Measurements from ENCODE around the gene KCNT2.

KCNT2 gene

GRCh38 chr1:196407358-196408051 is 200.7 kb downstream of the KCNT2 start:
- FAIRE-seq (no peak), DNase-seq (ENCODE audit: extremely low spot score, insufficient read length, low read depth) (no peak)

- DNase-seq (ENCODE audit: extremely low spot score, insufficient read length, low read depth), result no peak
- FAIRE-seq, result no peak
Measured at GRCh38 chr1:196405839-196406238, 202.4 kb downstream of the KCNT2 start.

DNA sequence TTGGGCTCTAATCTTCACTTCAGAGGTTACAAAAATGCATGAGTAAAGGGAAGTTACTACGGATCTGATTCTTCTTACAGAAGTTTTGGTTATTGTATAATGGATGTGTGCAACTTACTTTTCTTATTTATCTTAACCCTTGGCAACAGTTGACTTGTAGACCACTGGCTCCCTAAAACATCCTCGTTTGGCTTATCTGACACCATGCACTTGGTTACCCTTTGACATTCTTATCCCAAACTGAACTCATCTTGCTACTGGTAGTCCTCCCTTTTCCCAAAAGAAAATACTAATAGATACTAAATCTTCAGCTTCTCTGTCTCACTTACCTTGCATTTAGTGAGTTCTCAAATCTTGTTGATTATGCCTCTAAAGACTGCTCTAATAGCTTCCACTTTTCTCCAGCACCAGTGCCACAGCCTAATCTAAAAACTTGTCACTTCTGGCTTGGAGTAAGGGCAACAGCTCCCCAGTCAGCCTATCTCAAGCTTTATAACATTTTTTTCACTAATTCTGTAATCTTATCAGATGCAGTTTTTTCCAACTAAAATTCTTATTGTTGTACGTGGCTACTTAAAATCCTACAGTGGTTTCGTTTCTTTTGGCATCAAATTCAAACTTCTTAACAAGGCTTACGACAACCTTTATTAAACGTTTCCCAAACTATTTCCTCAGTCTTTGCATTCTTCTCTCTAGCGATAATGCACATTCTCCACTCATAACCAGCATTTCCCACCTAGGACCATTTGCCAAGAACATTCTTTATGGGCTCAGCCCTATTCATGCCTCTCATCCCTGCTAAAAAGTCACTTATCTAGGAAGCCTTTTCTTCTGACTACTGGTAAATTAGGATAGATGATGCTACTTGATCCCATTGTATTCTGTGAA is 204.2 kb downstream of the KCNT2 start:
- FAIRE-seq (no peak), DNase-seq (ENCODE audit: extremely low spot score, insufficient read length, low read depth) (no peak)

DNA sequence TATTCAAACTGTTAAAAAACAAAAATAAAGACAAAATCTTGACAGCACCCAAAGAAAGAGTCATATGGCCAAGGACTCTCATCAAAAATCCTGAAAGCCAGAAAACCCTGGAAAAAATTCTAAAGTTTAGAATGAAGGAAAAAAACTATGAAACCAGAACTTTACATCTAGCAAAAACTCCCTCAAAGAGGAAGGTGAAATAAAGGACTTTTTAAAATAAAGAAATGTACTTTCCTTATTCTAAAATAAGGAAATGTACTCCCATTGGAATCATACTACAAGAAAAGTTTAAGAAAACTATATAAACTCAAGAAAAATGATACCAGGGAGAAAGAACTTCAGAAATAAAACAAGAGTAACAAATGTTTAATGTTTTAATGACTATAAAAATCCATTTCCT is 206.3 kb downstream of the KCNT2 start:
- DNase-seq (ENCODE audit: extremely low spot score, insufficient read length, low read depth) (no peak), FAIRE-seq (no peak)

DNA sequence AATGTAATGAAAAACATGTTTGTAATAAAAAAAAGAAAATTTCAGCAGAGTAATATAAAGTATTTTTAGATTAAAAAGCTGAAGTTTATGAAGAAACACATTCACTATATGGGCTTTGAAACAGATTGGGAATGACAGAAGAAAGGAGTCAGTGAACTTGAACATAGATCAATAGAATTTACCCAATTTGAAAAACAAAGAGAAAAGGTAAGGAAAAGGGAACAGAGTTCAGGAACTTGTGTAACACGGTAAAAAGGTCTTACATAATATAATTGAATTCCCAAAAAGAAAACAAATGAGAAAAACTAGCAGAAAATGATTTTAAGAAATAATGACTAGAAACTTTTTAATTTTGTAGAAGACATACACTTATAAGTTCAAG is 206.8 kb downstream of the KCNT2 start:
- DNase-seq (ENCODE audit: extremely low spot score, insufficient read length, low read depth) (no peak), FAIRE-seq (no peak)

DNA sequence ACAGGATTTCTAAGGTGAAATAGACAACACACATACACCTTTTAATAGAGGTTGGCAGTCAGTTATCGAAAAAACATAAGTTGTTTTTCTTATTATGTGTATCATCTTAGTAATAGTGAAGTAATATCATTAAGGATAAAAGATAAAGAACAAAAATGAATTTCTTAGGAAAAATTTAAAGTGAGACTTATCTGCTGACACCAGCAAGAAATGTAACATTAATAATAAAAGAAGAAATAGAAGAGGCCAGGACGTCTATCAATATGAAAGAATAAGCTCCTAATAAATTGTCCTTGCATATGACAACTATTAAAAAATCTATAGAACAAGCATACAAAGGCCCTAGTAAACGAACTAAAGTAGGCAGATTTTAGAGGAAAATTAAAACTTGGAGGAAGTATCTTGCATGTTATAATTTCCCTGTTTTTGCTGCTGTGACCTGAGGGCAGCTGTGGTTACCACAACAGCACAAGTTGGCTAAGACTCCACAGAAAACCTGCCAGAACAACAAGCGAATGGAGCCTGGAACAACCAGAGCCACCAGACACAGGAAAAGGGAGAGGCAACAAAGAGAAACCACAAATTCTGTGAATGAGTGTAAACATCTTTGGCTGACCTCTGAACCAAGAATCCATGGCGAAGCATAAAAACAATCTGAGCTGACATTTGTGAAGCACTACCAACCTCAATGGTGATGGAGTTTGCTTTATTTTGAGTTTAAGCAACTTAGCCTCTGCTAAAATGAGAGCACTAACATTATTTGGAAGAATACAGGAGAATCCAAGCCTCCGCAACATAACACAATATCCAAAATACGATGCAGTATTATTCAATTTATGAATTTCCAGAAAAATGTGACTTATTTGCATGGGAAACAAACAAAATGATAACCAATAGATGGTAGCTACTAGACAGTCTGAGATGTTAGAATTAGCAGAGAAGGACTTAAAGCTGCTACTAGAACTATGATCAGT is 207.5 kb downstream of the KCNT2 start:
- DNase-seq (ENCODE audit: extremely low spot score, insufficient read length, low read depth) (no peak), FAIRE-seq (no peak)

DNA sequence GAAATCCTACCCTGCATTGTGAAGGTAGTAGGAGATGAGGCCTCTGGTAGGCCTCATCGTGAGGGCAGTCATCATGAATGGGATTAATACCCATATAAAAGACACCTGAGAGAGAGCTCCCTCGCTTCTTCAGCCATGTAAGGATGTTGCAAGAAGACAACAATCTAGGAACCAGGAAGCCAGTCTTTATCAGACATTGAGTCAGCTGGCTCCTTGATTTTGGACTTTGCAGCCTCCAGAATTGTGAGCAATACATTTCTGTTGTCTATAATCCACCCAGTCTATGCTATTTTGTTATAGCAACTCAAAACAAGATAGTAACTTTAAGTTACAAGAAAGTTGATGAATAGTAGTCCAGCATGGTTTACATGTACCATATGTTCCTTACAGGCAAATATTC is 208.5 kb downstream of the KCNT2 start:
- no peak for DNase-seq (ENCODE audit: extremely low spot score, insufficient read length, low read depth)
- FAIRE-seq, result no peak

DNA sequence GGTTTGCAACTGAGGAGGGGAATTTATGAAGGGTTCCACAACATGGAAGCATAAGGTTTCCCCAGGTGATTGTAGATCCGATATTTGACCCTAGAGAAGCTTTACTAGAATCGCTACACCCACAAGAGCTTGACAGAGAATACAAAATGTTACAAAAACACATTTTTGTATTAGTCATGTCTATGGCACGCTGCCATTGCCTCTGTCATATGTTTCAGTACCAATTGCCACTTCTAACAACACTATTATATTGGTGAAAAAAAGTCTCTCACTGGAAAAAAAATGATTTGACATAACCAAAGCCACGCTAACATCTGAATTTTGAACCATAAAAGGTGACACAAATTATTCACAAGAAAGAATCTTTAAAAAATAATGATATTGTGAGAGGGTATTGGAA is 214.5 kb downstream of the KCNT2 start:
- no peak for DNase-seq (ENCODE audit: extremely low spot score, insufficient read length, low read depth)

GRCh38 chr1:196393282-196393681 is 215.0 kb downstream of the KCNT2 start:
- FAIRE-seq, result no peak
- DNase-seq (ENCODE audit: extremely low spot score, insufficient read length, low read depth), result no peak

More for the DNA sequence above, 214.5 kb downstream of the KCNT2 start:
- no peak for FAIRE-seq

DNA sequence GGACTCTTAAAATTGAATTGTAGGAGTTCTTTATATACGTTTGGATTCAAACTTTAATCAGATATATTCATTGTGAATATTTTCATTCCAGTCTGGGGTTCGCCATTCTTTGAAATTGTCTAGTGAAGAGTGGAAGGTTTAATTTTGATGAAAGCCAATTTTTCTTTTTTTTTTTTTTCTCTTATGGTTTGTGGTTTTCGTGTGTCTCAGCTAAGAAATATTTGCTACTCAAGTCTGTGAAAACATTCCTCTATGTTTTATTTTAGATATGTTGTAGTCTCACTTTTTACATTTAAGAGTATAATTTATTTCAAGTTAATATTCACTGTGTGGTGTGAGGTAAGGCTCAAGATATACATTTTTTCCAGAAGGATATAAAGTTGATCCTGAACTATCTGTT is 220.5 kb downstream of the KCNT2 start:
- DNase-seq (ENCODE audit: extremely low spot score, insufficient read length, low read depth) (no peak), FAIRE-seq (no peak)

- FAIRE-seq, result no peak
- DNase-seq (ENCODE audit: extremely low spot score, insufficient read length, low read depth), result no peak
Measured at GRCh38 chr1:196385109-196385508, 223.1 kb downstream of the KCNT2 start.

GRCh38 chr1:196382383-196382782 is 225.9 kb downstream of the KCNT2 start:
- no peak for FAIRE-seq
- no peak for DNase-seq (ENCODE audit: extremely low spot score, insufficient read length, low read depth)

DNA sequence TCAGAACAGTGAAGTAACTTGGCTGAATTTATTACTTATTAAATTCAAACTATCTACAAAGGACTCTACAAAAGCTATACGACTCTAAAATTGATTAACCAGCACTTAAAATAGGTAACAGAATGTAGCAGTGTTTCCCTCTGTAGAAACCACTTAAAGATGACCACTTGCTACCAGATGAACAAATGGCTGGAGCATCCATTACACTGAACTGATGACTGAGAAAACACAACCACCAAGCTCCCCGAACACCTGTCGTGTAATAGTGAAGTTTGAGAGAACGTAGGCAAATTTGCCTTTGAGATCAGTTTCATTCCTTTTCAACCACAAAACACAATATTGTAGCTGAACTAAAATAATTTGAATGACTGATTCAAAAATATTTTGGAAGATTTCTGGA is 226.7 kb downstream of the KCNT2 start:
- FAIRE-seq (no peak), DNase-seq (ENCODE audit: extremely low spot score, insufficient read length, low read depth) (no peak)

DNA sequence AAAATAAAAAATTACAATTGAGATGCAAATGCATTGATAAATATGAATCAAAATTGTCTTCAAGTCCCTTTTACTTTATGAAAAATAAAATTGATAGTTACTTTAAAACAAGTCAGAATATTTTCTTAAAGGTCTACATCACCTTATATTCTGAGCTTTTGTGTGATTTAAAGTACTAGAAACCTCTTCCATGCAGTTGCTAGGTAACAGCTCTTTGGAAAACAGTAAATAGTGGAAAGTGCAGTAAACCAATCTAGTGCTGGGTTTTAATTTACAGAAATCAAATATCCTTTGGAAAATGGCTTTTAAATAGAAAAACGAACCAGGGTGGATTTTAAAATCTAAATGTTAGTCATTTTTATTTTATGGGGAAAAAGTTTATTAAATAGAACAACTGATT is 227.9 kb downstream of the KCNT2 start:
- DNase-seq (ENCODE audit: extremely low spot score, insufficient read length, low read depth) (no peak), FAIRE-seq (no peak)

GRCh38 chr1:196377811-196378210 is 230.4 kb downstream of the KCNT2 start:
- DNase-seq (ENCODE audit: extremely low spot score, insufficient read length, low read depth) (no peak), FAIRE-seq (no peak)

DNA sequence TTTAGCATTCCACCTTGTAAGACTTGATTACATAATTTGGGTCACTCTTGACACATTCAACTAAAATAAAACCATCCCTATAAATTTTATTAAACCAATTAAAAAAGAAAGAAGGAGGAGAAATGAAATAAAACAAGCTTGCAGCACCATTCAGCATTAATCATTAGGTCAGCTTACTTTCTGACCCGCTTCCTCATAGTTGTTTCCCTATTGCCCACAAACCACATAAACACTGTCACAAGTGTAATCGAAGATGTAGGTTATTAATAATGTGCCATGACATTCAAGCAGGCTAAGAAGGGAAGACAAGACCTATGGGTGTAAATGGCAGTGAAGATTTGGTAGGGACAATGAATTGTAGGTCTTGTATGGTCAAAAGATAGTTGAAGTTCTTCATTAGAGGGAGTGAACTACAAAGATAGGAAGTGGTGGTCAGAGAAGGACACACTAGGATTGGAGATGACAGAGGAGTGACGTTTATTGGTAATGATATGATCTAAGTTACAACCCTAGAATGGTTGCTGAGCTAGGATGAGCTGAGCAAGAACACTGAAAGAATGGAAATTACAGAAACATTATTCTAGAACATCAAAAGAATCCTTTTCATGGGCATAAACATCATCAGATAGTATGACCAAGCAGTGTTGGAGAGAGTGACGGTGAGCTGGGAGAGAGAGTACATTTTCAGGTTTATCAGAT is 231.5 kb downstream of the KCNT2 start:
- no peak for DNase-seq (ENCODE audit: extremely low spot score, insufficient read length, low read depth)
- FAIRE-seq, result no peak

GRCh38 chr1:196373798-196374197 is 234.4 kb downstream of the KCNT2 start:
- DNase-seq (ENCODE audit: extremely low spot score, insufficient read length, low read depth) (no peak), FAIRE-seq (no peak)

- DNase-seq (ENCODE audit: extremely low spot score, insufficient read length, low read depth) (peak; percentile 1), FAIRE-seq (no peak)
Measured at GRCh38 chr1:196372896-196373536, 235.2 kb downstream of the KCNT2 start.

GRCh38 chr1:196367838-196368237 is 240.4 kb downstream of the KCNT2 start:
- DNase-seq (ENCODE audit: extremely low spot score, insufficient read length, low read depth) (no peak), FAIRE-seq (no peak)
